Measurements from ENCODE around the gene ADK. TPM values are rescaled to one million over a fixed set of nuclear protein-coding genes. Genes with fewer than 3 reads are reported as not detected.

The ADK gene
- total and polyA plus RNA-seq, 10 donors: 11.1 to 40.5 (median 32.1) TPM

DNA sequence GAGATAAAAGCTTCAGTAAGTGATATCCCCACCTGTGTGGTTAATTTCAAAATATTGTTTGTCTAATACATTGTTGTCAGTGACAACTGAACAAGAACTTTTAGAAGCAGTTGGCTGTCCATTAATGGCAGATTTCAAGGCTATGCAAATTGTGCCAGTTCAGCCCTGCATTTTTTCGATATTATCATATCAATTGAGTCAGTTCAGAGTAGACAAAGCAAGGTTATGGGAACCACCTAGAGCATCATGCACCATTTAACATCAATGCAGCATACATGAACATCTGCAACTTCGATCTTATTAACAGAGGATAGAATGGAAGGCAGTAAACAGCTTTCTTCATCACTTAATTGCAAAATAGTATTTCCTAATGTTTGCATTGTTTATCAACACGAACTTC is 494.7 kb downstream of the ADK start:
- Histone ChIP-seq H3K27ac (no peak overlapping the region), H3K36me3 (peaks cover 0 to 15% (median 0%) of the 10 kb centered on the region in 6 donors), H3K4me3 (no peak overlapping the region), H3K9me3 (peaks cover 0 to 11% (median 5%) of the 10 kb centered on the region in 8 donors), H3K27me3 (replicated peaks in 1 of 7) (no peaks in the 10 kb centered on the region), H3K4me1 (no peaks in the 10 kb centered on the region)
- 91 to 96% (median 92%) methylated on average over 3 of the region's 3 CpGs for WGBS, 5 donors
- TF ChIP-seq, protein P1, sequence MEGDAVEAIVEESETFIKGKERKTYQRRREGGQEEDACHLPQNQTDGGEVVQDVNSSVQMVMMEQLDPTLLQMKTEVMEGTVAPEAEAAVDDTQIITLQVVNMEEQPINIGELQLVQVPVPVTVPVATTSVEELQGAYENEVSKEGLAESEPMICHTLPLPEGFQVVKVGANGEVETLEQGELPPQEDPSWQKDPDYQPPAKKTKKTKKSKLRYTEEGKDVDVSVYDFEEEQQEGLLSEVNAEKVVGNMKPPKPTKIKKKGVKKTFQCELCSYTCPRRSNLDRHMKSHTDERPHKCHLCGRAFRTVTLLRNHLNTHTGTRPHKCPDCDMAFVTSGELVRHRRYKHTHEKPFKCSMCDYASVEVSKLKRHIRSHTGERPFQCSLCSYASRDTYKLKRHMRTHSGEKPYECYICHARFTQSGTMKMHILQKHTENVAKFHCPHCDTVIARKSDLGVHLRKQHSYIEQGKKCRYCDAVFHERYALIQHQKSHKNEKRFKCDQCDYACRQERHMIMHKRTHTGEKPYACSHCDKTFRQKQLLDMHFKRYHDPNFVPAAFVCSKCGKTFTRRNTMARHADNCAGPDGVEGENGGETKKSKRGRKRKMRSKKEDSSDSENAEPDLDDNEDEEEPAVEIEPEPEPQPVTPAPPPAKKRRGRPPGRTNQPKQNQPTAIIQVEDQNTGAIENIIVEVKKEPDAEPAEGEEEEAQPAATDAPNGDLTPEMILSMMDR (IDR thresholded peaks at IDR 0.05 in 8 of 11, conservative IDR thresholded peaks at IDR 0.05 in 3 of 11): no peak
- TF ChIP-seq POLR2A (IDR thresholded peaks at IDR 0.05): no peak
- no peak for TF ChIP-seq POLR2AphosphoS5 (IDR thresholded peaks at IDR 0.05)
- intact Hi-C loops (cut with DNase I; ENCODE audit: low total_unique reads): no loop called here
- DNase-seq: no peak

DNA sequence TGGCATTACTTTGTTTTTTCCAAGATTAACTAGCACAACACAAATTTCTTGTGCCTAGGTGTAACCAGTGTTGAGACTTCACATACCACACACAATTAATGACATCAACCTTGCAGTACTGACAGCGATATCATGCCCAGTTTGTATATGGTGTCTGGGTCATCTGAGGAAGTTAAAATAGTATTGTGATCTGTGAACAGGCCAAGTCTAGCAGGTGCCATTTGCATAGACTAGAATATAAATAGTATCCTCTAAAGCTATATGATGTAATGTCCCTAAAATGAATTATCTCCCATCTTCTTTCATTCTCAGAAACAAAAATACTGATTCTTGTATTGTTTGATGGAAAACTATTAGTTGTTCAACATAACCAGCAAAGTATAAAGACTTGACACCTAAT is 499.6 kb downstream of the ADK start:
- intact Hi-C loops (cut with DNase I; ENCODE audit: low total_unique reads): no loop called here
- Histone ChIP-seq H3K4me1 (no peaks in the 10 kb centered on the region), H3K27ac (no peak overlapping the region), H3K4me3 (no peak overlapping the region), H3K9me3 (no peaks in the 10 kb centered on the region), H3K27me3 (replicated peaks in 1 of 7) (no peaks in the 10 kb centered on the region), H3K36me3 (peaks cover 0 to 20% (median 0%) of the 10 kb centered on the region in 6 donors)
- DNase-seq: no peak
- TF ChIP-seq POLR2A (IDR thresholded peaks at IDR 0.05) (no peak), POLR2AphosphoS5 (IDR thresholded peaks at IDR 0.05) (no peak)
- TF ChIP-seq, protein P1 (IDR thresholded peaks at IDR 0.05 in 8 of 11, conservative IDR thresholded peaks at IDR 0.05 in 3 of 11): no peak
- WGBS, 5 donors: 79 to 93% (median 89%) methylated on average over 1 of the region's 1 CpG

DNA sequence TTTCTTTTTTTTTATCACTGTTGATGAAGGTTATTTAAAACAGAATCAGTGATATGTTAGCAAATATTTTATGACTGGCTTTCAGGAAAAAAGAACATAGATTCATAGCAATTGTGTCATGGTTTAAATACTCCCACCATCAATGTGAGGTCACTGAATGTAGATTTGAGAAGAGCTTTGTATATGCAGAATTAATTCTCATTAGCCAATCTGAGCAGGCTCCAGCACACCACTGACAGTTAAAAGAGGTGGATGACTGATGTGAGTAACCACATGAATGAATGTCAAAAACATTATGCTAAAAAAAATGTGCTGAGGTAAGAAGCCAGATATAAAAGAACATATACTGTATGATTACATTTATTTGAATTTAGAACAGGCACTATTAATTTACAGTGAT is 500.5 kb downstream of the ADK start:
- TF ChIP-seq, protein P1 (IDR thresholded peaks at IDR 0.05 in 8 of 11, conservative IDR thresholded peaks at IDR 0.05 in 3 of 11): no peak
- no peak for TF ChIP-seq POLR2AphosphoS5 (IDR thresholded peaks at IDR 0.05)

DNA sequence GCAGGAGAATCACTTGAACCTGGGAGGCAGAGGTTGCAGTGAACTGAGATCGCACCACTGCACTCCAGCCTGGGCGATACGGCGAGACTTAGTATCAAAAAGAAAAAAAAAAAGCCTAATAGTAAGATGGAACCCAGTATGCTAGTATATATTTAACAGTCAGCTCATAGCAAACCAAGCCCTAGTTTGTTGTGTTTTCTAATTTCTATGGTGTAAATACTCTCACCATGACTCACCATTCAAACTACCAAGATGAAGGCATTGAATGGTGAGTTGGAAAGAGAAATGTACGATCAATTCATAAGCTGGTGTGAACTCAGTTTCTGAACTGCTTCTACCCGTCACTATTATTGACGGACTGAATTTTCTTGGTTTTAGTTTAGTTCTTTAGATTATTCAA is 501.6 kb downstream of the ADK start:
- no peaks in the 10 kb centered on the region for H3K27me3 ChIP-seq (replicated peaks in 1 of 7)
- DNase-seq: no peak
- H3K27ac ChIP-seq: no peak overlapping the region
- WGBS, 5 donors: 95 to 99% (median 97%) methylated on average over 7 of the region's 7 CpGs
- intact Hi-C loops (cut with DNase I; ENCODE audit: low total_unique reads): no loop called here
- no peaks in the 10 kb centered on the region for H3K4me1 ChIP-seq
- no peak overlapping the region for H3K4me3 ChIP-seq
- H3K9me3 ChIP-seq: no peaks in the 10 kb centered on the region
- no peak for TF ChIP-seq POLR2AphosphoS5 (IDR thresholded peaks at IDR 0.05)
- TF ChIP-seq, protein P1 (IDR thresholded peaks at IDR 0.05 in 8 of 11, conservative IDR thresholded peaks at IDR 0.05 in 3 of 11): no peak
- peaks cover 0 to 25% (median 0%) of the 10 kb centered on the region in 6 donors for H3K36me3 ChIP-seq

More for the DNA sequence above, 500.5 kb downstream of the ADK start:
- peaks cover 0 to 25% (median 0%) of the 10 kb centered on the region in 6 donors for H3K36me3 ChIP-seq
- no peak for DNase-seq
- no peaks in the 10 kb centered on the region for H3K9me3 ChIP-seq
- no peak overlapping the region for H3K27ac ChIP-seq
- no peak overlapping the region for H3K4me3 ChIP-seq
- intact Hi-C loops (cut with DNase I; ENCODE audit: low total_unique reads): no loop called here
- H3K4me1 ChIP-seq: no peaks in the 10 kb centered on the region
- no peaks in the 10 kb centered on the region for H3K27me3 ChIP-seq (replicated peaks in 1 of 7)
